Cardiac fibroblast (primary cell): ENCODE data around the gene ANO2.

Experiments used
- DNase-seq, 2 donors: peaks; one replicate each; pipeline versions ENCODE4 v3.0.0 to v3.0.0-alpha.2; 2010; ENCODE audit warnings: low read depth in 2 of 2
- H3K4me3 ChIP-seq, 2 donors: replicated peaks in 1 of 2; 1 replicate in 1 of 2; 2 replicates in 1 of 2; pipeline ENCODE4 v1.5.1; 2011; ENCODE audit warnings: low read depth in 2 of 2, low read length in 2 of 2, mild to moderate bottlenecking in 2 of 2, moderate library complexity in 1 of 2
- TF ChIP-seq, protein P1 (sequence below): IDR thresholded peaks from one replicate; pipeline ENCODE4 v1.5.1; 2011; ENCODE audit warnings: low read depth, mild to moderate bottlenecking, low read length, inconsistent platforms

Gene ANO2

GRCh38 chr12:5872745-5873144 is 72.3 kb downstream of the ANO2 start:
- H3K4me3 ChIP-seq: no peak overlapping the region
- no peak for DNase-seq
- TF ChIP-seq, protein P1, sequence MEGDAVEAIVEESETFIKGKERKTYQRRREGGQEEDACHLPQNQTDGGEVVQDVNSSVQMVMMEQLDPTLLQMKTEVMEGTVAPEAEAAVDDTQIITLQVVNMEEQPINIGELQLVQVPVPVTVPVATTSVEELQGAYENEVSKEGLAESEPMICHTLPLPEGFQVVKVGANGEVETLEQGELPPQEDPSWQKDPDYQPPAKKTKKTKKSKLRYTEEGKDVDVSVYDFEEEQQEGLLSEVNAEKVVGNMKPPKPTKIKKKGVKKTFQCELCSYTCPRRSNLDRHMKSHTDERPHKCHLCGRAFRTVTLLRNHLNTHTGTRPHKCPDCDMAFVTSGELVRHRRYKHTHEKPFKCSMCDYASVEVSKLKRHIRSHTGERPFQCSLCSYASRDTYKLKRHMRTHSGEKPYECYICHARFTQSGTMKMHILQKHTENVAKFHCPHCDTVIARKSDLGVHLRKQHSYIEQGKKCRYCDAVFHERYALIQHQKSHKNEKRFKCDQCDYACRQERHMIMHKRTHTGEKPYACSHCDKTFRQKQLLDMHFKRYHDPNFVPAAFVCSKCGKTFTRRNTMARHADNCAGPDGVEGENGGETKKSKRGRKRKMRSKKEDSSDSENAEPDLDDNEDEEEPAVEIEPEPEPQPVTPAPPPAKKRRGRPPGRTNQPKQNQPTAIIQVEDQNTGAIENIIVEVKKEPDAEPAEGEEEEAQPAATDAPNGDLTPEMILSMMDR: no peak

GRCh38 chr12:5871741-5872140 is 73.3 kb downstream of the ANO2 start:
- no peak for DNase-seq
- no peak overlapping the region for H3K4me3 ChIP-seq
- TF ChIP-seq, protein P1: no peak

DNA sequence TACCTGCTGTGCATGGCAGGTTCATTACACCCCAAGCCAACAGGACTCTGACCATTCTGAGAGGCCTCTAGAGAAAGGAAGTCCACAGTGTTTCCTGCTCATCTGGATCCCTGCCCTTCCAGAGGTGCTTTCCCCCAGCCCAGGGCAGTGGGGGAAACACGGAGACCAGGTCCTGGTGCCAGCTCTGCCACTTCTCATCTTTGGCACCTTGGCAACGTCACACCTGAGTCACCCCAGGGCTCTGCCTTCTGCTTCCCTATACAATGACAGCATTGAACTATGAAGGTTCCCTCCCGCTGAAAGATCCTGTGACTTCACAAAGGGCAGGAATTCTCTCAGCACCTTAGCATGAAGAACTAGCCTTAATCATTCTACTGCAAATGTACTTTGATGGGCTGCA is 74.9 kb downstream of the ANO2 start:
- TF ChIP-seq, protein P1: no peak
- H3K4me3 ChIP-seq: no peak overlapping the region
- no peak for DNase-seq

DNA sequence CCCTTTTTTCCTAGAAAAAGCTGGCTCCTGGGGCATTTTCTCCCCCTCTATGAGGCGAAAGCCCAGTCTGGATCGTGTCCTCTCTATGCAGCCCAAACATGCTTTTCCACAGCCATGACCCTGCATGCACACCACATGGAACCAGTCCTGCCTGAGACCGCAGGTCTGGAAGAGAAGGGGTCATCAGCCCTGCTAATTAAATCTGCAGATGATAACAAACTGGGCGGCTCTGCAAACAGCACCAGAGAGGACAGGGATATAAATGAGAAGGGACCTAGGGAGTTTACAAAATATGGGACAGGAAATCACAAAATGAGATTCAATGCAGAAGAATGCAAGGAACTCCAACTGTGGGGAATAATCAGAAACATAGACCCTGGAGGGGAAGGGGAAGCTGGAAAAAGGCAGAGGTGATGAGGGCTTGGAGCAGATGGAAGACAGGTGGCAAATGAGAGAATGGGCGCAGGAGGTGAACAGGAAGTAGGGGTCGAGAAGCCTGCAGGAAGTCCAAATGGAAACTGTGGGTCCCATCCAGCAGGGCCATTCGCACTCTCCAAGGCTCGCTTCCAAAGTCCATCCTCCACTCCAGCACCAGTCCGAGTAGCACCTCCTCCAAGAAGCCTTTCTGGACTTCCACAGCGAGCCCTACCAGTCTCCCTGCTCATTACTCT is 76.3 kb downstream of the ANO2 start:
- no peak overlapping the region for H3K4me3 ChIP-seq
- TF ChIP-seq, protein P1: no peak
- no peak for DNase-seq

DNA sequence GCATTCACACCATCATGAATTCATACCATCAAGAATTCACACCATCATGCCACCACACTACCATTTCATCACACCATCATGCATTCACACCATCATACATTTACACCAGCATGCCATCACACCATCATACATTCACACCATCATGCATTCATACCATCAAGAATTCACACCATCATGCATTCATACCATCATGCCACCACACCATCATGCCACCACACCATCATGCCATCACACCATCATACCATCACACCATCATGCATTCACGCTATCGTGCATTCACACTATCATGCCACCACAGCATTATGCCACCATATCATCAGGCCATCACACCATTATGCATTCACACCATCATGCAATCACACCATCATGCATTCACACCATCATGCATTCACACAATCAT is 79.7 kb downstream of the ANO2 start:
- DNase-seq: no peak
- TF ChIP-seq, protein P1: no peak
- no peak overlapping the region for H3K4me3 ChIP-seq

- H3K4me3 ChIP-seq: no peak overlapping the region
- TF ChIP-seq, protein P1: no peak
- no peak for DNase-seq
Observed at GRCh38 chr12:5864972-5865371, 80.1 kb downstream of the ANO2 start.

DNA sequence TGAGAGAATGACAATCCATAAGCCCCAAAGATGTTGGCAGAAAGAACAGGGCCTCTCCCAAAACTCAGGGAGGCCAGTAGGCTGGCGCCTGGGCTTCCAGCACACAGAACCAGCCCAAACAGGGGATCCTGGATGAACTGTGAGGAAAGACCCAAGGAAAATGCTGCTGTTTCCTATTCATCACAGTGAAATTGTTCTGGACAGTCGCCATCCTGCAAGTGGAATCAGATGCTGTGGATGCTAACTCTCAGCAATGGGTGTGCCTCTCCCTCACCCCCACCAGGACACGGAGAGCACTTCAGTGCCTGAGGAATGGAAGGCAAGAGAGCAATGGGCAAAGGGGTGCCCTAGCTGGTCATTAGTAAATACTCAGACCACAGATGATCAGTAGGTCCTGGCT is 80.8 kb downstream of the ANO2 start:
- TF ChIP-seq, protein P1: no peak
- no peak overlapping the region for H3K4me3 ChIP-seq
- DNase-seq: no peak
